SKM-1 (cell line): ENCODE results near the gene CR2.
"Not testable (repeated sequence)": the region's sequence is repeated elsewhere in the genome, so short reads cannot be mapped to it uniquely, and the experiment has no call there.

Experiments used
- DNase-seq: peaks from one replicate; lab custom pipeline; 2025; ENCODE audit not compliant: unreplicated experiment; lab: John Stamatoyannopoulos, UW

CR2 gene

DNA sequence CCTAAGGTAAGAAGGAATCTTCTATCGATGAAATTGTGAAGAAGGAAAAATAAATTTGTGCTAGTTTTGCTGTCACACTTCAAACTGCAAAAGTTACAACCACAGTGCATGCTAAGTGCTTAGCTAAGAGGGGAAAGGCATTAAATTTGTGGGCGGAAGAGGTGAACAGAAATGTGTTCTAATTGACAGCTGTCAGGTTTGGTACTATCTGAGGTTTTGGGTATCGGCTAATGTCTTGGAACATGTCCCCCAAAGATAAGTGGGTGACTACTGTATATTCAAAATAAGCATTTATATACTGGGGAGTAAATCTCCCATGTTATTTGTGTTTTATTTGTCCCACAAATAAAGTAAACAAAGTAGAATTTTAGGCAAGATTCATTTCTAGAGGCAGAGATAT, 49.8 kb downstream of the CR2 start:
- DNase-seq, result no peak

DNA sequence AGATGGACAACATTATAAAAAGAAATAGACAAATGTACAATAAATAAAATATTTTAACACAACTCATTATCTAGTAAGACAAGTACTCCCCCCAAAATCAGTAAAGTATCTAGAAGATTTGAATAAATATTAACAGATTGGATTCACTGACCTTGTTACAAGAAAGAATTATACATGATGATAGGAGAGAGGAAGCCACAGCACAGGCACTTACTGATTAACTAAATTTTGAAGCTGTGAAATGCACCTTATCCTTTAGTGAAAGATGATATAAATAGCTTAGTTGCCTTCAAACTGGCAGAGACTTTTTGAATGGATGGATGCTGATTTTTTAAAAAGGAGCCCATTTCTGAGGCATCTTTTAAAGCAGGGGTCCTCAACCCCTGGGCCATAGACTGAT, 50.3 kb downstream of the CR2 start:
- no peak for DNase-seq

DNA sequence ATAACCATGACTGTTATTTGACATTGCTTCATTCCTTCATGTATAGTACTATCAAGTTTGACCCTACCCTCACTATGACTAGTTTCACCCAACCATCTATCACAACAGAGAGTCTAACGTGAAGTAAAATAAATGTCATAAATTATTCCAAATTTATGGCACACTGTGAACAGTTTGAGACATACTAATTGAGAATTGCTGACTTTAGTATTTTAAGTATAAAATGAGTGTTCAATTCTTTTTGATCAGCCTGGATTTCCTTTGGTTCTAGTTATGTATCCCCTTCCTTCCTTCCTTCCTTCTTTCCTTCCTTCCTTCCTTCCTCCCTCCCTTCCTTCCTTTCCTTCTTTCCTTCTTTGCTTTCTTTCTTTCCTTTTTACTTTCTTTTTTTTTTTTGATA, 56.3 kb downstream of the CR2 start:
- no peak for DNase-seq

DNA sequence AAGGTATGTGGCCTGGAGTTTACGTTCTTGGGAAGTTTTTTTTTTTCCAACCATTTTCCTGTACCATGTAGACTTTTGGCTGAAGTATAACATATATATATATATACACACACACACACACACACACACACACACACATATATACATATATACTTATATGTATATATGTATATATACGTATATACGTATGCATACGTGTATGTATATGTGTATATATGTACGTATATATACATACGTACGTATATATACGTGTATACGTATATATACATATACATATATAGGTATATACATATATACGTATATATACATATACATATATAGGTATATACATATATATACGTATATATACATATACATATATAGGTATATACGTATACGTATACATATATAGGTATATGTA, 60.8 kb downstream of the CR2 start:
- no peak for DNase-seq

DNA sequence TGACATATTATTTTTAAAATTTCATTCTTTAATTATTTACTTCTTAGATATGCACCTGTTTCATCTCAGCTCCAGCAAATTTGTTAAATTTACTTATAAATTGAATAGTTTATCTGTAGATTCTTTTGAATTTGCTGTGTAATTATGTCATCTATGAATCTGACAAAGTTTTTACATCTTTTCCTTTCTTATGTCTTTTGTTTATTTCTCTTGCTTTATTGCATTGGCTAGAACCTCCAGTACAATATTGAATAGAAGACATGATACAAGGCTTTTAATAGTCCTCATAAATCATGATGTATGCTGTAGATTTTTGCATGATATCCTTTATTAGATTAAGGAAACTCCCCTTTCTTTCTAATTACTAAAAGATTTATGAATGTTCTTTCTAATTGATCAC, 62.6 kb downstream of the CR2 start:
- no peak for DNase-seq

DNA sequence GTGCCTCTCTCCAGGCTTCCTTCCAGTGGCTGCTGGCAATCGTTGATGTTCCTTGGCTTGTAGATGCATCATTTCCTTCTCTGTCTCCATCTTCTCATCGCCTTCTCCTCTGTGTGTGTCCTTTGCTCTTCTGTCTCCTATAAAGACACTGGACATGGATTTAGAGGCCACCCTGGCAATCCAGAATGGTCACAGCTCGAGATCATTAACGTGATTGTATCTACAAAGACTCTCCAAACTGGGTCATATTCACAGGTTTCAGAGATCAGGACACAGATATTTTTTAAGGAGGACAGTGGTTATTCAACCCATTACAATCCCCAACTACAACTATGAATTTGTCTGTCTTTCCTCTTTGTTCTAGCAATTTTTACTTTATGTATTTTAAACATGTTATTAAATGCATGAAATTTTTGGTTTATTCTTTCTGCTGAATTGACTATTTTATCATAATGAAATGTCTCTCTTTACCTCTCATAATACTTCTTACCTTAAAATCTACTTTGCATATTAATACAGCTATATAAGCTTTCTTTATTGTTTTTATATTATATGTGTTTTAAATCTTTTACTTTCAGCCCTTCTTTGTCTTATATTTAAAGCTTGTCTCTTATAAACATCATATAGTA, 64.6 kb downstream of the CR2 start:
- DNase-seq, result no peak

DNA sequence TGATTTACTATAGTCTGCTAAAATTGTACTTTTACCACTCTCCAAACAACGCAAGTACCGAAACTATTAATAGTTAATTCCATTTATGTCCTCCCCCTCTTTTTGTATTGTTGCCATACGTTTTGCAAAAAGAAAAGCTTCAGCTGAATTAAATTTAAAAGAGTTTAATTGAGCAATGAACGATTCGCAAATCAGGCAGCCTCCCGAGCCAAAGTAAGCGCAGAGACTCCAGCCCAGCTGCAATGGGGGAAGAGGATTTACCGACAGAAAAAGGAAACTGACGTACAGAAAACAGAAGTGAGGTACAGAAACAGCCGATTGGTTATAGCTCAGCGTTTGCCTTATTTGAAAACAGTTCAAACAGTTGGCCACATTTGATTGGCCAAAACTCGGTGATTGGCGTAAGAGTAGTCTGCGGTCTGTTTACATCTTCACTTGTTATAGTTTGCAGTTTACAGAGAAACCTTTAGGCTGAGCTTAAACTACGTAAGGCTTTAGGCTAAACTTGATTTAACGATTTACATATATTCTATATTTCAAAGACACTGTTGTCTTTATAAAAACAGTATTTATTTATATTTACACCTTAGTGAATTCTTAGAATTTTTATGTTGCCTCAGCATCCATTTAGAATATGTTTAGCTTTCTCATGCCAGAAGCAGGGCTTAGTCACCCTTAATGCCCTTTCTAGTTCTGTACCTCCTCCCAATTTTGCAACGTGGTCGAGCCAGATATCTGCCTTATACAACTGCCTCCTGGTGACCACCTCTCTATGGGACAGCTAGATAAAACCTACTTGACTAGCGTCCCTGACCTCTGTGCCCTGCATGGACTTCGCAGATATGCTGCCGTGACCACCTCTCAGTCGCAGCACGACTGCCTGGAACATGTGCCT, 65.6 kb downstream of the CR2 start:
- DNase-seq, result no peak

DNA sequence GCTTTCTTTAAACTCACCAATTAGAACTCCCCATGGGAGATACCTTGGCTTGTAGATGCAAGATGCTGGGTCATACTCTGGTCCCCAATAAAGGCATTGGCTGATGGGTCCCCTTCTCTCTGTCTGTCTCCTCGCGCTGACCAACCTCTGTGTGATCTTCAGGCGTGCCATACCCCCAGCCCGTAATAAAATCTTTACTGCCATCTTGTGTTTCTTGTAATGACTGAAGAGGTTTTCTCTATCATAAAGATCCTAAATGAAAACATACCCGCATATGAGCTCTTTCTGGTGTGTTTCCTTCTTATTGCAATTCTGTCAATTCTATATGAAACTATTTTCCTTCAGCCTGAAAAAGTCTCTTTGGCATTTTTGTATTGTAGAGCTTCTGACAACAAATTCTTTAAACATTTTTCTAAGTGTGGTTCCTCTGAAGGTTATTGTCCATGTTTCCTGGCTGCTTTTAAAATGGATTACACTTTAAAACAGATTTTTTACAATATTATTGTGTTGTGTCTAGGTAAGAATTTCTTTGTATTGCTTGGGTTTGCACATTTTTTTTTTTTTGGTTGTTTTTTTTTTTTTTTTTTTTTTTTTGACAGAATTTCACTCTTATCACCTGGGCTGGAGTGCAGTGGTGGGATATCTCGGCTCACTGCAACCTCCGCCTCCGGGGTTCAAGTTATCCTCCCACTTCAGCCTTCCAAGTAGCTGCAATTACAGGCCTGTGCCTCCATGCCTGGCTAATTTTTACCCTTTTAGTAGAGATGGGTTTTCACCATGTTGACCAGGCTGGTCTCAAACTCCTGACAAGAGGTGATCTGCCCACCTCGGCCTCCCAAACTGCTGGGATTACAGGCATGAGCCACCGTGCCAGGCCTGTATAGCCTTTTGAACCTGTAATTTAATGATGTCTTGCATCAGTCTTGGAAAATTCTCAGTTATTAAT, 66.5 kb downstream of the CR2 start:
- DNase-seq, result not testable (repeated sequence)

DNA sequence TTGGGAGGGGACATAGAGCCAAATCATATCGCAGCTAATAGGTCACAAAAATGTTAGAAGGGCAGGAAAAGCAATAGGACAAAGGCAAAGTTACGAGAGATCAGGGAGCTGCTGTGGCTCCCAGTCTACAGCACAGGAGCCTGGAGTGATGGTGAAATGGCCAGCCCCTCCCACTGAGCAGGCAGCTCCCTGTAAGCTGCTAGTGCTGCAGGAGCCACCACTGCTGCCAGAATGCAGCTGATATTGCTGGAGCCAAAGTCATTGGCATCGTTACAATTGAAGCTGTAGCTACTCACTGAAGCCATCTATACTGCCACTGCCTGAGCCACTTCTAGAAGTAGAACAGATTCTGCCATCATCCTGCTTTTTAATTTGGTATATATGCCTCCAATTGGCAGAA, 71.1 kb downstream of the CR2 start:
- DNase-seq, result not testable (repeated sequence)

DNA sequence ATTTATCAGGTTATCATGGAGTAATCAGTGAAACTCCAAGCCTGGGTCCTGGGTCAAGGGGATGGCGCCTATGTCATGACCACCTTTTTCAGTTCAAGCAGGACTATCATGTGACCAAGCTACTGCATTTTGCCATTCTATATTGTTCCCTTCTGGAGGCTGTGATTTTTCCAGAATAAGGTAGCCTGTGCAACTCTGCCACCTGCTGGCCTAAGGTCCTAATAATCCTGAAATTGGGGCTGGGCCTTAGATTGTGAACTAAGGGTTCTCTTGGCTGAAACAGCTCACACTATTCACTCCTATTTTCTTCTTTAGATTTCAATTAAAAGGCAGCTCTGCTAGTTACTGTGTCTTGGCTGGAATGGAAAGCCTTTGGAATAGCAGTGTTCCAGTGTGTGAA, 74.3 kb downstream of the CR2 start:
- not testable (repeated sequence) for DNase-seq

DNA sequence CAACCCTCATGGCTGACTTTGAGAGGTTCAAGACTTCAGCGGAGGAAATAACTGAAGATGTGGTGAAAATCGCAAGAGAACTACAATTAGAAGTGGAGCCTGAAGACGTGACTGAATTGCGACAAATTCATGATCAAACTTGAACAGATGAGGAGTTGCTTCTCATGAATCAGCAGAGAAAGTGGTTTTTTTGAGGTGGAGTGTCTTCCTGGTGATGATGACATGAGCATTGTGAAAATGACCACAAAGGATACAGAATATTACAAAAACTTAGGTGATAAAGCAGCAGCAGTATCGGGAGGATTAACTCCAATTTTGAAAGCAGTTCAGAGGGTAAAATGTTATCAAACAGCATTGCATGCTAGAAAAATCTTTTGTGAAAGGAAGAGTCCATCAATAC, 82.1 kb downstream of the CR2 start:
- DNase-seq, result not testable (repeated sequence)
